GM10847 (cell line): Measurements from ENCODE around the gene DOCK11.

Experiments
- POLR2A ChIP-seq: IDR thresholded peaks from 2 replicates; pipeline ENCODE4 v1.6.1; 2011; ENCODE audit not compliant: insufficient read length; ENCODE audit errors: extremely low read depth

DOCK11 gene

GRCh38 chrX:118675326-118675965 lies 179.8 kb downstream of the DOCK11 start:
- no peak for TF ChIP-seq POLR2A

DNA sequence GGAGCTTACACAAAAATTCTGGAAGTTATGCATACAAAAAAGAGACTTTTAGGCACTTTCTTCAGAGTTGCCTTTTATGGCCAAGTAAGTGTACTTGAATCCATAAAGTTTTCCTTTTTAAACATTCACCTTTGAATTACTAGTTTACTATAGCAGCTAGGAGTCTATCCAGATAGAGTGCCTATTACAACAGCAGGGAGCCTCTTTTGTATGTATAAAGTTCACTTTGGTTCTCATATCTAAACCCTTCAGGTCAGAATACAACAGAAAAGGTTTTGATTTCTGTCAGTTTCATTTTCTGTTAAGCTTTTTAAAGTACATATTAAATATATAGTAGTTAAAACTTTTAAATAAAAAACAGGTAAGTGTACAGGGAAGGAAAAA lies 180.3 kb downstream of the DOCK11 start:
- TF ChIP-seq POLR2A: no peak

DNA sequence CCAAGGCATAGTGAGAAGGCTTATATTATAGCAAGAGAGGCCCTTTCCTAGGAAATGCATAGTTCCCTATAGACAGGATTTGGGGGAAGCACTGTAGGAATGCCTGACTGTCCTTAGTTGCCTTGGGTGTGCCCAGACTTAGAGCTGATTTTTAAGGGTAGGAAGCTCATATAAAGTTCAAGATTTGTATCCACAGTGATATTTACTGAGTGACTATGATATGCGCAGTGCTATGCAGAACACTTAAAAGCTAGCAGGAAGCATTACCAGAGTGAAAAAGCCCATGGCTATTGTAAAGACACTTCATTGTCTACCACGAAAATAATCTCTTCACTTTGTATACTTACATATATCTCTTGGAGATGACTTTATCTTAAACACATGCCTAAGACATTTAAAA lies 181.7 kb downstream of the DOCK11 start:
- no peak for TF ChIP-seq POLR2A

- no peak for TF ChIP-seq POLR2A
Observed at GRCh38 chrX:118679290-118679689, 183.7 kb downstream of the DOCK11 start.

GRCh38 chrX:118682258-118683014 lies 186.8 kb downstream of the DOCK11 start:
- no peak for TF ChIP-seq POLR2A

GRCh38 chrX:118685393-118685792 lies 189.8 kb downstream of the DOCK11 start:
- no peak for TF ChIP-seq POLR2A

DNA sequence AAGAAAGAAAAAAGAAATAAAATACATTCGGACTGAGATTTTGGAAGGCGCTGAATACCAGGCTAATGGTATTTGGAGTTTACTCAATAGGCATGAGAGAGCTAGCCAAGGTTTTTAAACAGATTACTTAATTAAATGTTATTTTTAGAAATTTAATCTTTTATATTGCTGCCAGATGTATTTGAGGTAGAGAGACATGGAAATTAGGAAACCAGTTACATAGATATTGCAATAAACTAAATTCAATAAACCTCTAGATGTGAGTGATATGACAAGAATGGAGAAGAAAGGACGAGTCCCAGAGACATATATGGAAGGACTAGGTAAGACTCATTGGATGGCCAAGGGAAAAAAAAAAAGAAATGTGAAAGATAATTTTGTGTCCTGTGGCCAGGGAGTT lies 193.3 kb downstream of the DOCK11 start:
- no peak for TF ChIP-seq POLR2A

DNA sequence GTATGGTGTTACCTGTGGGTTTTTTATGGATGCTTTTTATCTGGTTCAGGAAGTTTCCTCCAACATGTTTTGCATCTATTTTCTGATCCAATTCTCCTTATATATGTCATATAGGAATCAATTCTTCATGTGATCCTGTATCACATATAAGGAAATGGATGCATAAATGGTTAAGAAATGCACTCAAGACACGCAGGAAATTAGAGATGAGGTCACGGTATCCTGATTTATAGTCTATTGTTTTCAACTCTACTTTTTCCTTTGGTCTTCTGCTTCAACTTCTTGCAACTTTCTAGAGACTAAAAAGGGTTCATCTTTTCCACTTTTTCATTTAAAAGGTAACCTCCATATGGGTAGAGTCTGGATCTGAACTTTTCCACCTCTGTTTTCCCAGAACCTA lies 198.2 kb downstream of the DOCK11 start:
- no peak for TF ChIP-seq POLR2A

DNA sequence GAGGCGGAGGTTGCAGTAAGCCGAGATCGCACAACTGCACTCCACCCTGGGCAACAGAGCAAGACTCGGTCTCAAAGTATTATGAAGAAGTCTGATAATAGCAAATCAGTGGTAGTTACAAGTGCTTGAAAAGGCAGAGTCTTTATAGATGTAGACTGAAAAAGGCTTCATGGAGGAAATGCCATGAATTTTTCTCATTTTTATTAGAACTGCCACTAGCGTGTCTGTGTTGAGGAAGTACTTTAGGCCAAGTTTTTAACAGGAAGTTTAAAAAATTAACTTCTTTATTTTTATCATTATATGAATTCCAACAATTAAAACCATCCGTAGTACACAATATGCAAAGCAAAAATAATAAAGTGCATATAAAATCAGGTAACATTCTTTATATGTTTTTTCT lies 199.0 kb downstream of the DOCK11 start:
- TF ChIP-seq POLR2A: no peak

DNA sequence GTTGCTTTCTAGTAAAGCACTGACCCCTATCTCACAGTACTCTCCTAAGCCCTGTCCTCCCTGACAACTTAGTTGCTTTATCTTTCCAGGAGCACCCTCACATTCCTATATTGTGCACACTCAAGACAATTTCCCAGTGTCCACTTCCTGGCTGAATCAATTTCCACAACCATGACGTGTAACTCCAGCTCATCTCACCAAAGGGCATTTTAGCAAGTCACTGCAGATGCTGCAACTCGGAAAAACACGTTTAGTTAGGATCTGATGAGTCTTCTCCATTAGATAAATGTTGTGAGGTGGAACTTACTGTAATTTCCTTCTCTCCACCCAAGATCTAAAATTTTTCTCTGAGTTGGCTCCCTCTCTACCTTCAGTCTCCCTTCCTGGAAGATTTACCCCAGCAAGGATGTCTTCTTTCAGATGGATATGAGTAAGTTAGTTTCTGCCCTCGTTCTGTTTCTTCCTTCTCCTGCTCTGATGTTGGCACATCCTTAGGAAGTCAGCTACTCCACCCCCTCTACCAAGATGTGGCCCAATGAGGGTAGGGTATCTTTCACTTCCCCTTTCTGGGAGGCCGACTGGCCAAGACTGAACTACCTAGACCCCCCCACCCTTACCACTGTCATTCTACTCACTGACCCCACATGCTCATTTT lies 203.0 kb downstream of the DOCK11 start:
- no peak for TF ChIP-seq POLR2A

- no peak for TF ChIP-seq POLR2A
Observed at GRCh38 chrX:118702741-118703140, 207.1 kb downstream of the DOCK11 start.

DNA sequence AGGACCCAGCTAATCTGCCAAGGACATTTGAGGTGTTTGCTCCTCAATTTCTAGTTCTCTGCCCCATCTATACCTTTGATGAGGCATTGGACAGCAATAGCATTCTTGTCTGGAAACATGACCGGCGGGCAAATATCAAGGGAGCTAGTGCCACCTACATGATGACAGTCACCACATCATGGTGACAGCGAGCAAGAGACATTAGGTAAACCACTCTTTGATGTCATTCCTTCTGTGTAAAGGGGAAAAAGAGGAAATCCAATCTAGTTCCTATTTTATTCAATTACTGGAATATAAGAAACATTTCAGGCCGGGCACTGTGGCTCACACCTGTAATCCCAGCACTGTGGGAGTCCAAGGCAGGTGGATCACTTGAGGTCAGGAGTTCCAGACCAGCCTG lies 211.1 kb downstream of the DOCK11 start:
- no peak for TF ChIP-seq POLR2A

GRCh38 chrX:118714521-118714920 lies 218.9 kb downstream of the DOCK11 start:
- no peak for TF ChIP-seq POLR2A

GRCh38 chrX:118717678-118718391 lies 222.2 kb downstream of the DOCK11 start:
- no peak for TF ChIP-seq POLR2A

- TF ChIP-seq POLR2A: no peak
Observed at GRCh38 chrX:118718737-118719136, 223.1 kb downstream of the DOCK11 start.
